Activated naive CD4-positive, alpha-beta T cell treated with anti-CD3 and anti-CD28 coated beads, Interleukin-2, amount 50 U/mL, for 24 hours (primary cell): Measurements from ENCODE around the gene CFAP97.
A peak's percentile ranks its signal among the peaks of the same experiment; 100 is the strongest.
"Not testable (repeated sequence)": the region's sequence is repeated elsewhere in the genome, so short reads cannot be mapped to it uniquely, and the experiment has no call there.

Source experiments
- H3K27ac Mint-ChIP-seq: one replicate; pipeline ENCODE4 v1.8.0; 2021; ENCODE audit warnings: mild to moderate bottlenecking, mixed read lengths
- H3K27me3 Mint-ChIP-seq: one replicate; pipeline ENCODE4 v1.8.0; 2021; ENCODE audit warnings: mixed read lengths
- H3K36me3 Mint-ChIP-seq: one replicate; pipeline ENCODE4 v1.8.0; 2021; ENCODE audit warnings: mixed read lengths
- H3K4me1 Mint-ChIP-seq: one replicate; pipeline ENCODE4 v1.8.0; 2021; ENCODE audit warnings: mixed read lengths
- H3K4me3 Mint-ChIP-seq: one replicate; pipeline ENCODE4 v1.8.0; 2021; ENCODE audit warnings: mild to moderate bottlenecking, mixed read lengths
- H3K9me3 Mint-ChIP-seq: one replicate; pipeline ENCODE4 v1.8.0; 2021; ENCODE audit warnings: mixed read lengths

The CFAP97 gene

DNA sequence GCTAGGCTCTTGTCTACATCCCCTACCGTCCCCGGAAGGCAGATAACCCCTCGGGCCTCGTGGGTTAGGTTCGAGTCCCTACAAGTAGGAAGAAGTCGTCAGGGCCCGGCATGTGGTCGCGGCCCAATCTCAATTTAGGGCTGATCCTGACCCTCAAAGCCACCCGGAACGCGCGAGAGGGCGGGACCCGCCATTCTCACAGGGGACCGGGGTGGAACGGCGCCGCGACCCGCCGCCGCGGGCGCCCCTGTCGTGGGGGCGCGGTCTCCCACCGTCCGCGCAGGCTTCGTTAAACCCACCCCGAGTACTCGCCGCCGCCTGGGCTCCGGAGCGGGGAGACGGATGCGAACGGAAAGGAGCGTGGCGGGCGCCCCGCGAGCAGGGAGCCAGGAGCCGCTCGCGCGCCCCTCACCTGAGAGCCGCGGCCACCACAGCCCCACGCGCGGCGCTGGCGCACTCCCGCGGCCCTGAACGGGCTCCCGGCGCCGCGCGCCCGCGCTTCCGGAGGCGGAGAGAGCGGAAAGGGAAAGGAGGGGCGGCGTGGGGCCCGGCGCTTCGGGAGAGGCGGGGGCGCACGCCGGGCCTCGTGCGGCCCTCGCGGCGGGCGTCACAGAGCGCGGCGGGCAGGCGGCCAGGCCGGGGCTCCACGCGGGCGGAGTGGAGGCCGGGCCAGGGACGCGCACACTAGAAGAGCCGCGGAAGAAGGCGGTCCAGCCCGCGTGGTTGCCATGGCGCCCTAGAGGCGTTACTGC lies at the start of gene CFAP97:
CFAP97 (minus strand) TSS at position 515 of the 752 bp plus-strand sequence. CDS start 12,804 bp downstream, outside the sequence.
- H3K27me3 Mint-ChIP-seq: no peaks in the 10 kb centered on the region
- H3K4me3 Mint-ChIP-seq: peak within 1 kb of the TSS; percentile 97
- peaks cover 43% of the 10 kb centered on the region for H3K4me1 Mint-ChIP-seq
- H3K9me3 Mint-ChIP-seq: no peaks in the 10 kb centered on the region
- peak within 1 kb of the TSS; percentile 100 for H3K27ac Mint-ChIP-seq
- H3K36me3 Mint-ChIP-seq: no peaks in the 10 kb centered on the region

DNA sequence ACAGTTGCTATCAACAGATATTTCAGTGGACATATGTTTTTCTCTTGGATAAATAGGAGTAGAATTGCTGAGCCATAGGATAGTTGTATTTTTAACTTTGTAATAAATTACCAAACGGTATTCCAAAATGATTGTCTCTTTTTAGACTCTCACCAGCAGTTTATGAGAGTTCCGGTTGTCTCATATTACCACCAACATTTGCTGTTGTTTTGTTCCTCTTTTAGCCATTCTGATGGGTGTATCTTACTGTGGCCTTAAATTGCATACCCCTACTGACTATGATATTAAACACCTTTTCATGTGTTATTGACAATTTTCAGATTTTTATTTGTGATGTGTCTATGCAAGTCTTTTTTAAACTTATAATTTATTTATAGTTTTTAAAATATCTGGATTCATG lies 45.3 kb upstream of the CFAP97 start:
- peaks cover 14% of the 10 kb centered on the region for H3K36me3 Mint-ChIP-seq
- no peaks in the 10 kb centered on the region for H3K27me3 Mint-ChIP-seq
- H3K9me3 Mint-ChIP-seq: no peaks in the 10 kb centered on the region
- no peak overlapping the region for H3K4me3 Mint-ChIP-seq
- H3K4me1 Mint-ChIP-seq: peaks cover 48% of the 10 kb centered on the region
- H3K27ac Mint-ChIP-seq: no peak overlapping the region

DNA sequence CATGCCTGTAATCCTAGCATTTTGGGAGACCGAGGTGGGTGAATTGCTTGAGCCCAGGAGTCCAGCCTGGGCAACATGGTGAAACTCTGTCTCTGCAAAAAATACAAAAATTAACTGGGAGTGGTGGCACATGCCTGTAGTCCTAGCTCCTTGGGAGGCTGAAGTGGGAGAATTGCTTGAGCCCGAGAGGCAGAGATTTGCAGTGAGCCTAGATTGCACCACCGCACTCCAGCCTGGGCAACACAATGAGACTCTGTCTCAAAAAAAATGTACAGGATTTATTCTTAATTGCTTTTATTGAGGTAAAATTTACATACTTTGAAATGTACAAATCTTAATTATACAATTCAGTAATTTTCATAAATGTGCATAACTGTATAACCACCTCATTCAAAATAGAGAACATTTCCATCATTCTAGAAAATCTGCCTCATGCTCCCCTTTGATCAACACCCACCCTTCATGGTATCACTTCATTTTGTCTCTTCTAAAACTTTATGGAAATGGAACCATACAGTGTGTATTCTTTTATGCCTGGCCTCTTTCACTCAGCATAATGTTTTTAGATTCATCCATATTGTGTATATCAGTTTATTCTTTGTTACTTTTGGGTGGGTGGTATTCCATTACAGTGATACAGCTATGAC lies 44.7 kb upstream of the CFAP97 start:
- no peak overlapping the region for H3K27ac Mint-ChIP-seq
- peaks cover 44% of the 10 kb centered on the region for H3K4me1 Mint-ChIP-seq
- H3K9me3 Mint-ChIP-seq: no peaks in the 10 kb centered on the region
- H3K36me3 Mint-ChIP-seq: peaks cover 14% of the 10 kb centered on the region
- no peaks in the 10 kb centered on the region for H3K27me3 Mint-ChIP-seq
- H3K4me3 Mint-ChIP-seq: no peak overlapping the region

- no peaks in the 10 kb centered on the region for H3K27me3 Mint-ChIP-seq
- no peaks in the 10 kb centered on the region for H3K9me3 Mint-ChIP-seq
- H3K36me3 Mint-ChIP-seq: peaks cover 14% of the 10 kb centered on the region
- H3K27ac Mint-ChIP-seq: peak overlapping the region; percentile 93
- H3K4me3 Mint-ChIP-seq: peak overlapping the region; percentile 34
- H3K4me1 Mint-ChIP-seq: peaks cover 46% of the 10 kb centered on the region
Measured at GRCh38 chr4:185247151-185247550, 43.4 kb upstream of the CFAP97 start.

DNA sequence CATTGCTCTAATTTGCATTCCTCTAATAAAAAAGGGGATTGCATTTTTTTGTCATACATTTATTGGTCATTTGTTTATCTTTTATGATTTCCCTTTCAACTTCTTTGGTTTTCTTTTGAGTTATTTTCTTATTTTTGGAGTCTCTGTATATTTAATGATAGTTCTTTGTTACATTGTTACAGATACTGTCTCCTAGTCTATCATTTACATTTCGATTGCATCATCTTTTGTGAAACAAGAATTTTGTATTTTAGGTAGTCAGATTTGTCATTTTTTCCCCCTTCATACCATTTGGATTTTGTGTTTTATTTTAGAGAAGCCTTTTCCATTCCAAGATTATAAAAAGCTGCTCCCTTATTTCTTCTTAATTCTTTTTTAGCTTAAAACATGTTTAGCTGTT lies 42.7 kb upstream of the CFAP97 start:
- Mint-ChIP-seq H3K4me3 (peak overlapping the region; percentile 34), H3K27ac (peak overlapping the region; percentile 93), H3K4me1 (peaks cover 40% of the 10 kb centered on the region)

DNA sequence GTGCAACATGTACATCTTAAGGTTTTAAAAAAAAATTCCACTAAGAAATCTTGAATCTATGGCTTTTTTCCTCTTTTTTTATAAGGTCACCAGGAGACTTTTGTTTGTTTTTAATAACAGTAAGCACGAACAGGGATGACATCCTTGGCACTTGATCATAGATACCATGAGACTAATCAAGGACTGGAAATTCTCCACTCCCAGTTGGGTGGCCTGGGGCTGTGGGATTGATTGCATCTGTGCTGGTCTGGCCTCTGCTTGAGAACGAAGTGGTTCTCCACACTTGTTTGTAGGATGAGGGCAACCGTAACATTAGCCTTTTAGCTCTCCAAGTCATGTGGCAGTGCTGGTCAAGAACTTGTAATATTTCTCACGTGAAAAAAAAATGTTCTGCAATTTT lies 41.0 kb upstream of the CFAP97 start:
- Mint-ChIP-seq H3K27me3 (no peaks in the 10 kb centered on the region), H3K4me3 (no peak overlapping the region), H3K9me3 (no peaks in the 10 kb centered on the region), H3K27ac (no peak overlapping the region), H3K4me1 (peaks cover 30% of the 10 kb centered on the region), H3K36me3 (peaks cover 13% of the 10 kb centered on the region)

More for the DNA sequence above, 42.7 kb upstream of the CFAP97 start:
- Mint-ChIP-seq H3K27me3 (no peaks in the 10 kb centered on the region), H3K9me3 (no peaks in the 10 kb centered on the region), H3K36me3 (peaks cover 17% of the 10 kb centered on the region)

- peaks cover 9% of the 10 kb centered on the region for H3K36me3 Mint-ChIP-seq
- H3K27ac Mint-ChIP-seq: no peak overlapping the region
- H3K4me3 Mint-ChIP-seq: no peak overlapping the region
- no peaks in the 10 kb centered on the region for H3K9me3 Mint-ChIP-seq
- no peaks in the 10 kb centered on the region for H3K27me3 Mint-ChIP-seq
- H3K4me1 Mint-ChIP-seq: peaks cover 30% of the 10 kb centered on the region
Measured at GRCh38 chr4:185243879-185244278, 40.1 kb upstream of the CFAP97 start.

DNA sequence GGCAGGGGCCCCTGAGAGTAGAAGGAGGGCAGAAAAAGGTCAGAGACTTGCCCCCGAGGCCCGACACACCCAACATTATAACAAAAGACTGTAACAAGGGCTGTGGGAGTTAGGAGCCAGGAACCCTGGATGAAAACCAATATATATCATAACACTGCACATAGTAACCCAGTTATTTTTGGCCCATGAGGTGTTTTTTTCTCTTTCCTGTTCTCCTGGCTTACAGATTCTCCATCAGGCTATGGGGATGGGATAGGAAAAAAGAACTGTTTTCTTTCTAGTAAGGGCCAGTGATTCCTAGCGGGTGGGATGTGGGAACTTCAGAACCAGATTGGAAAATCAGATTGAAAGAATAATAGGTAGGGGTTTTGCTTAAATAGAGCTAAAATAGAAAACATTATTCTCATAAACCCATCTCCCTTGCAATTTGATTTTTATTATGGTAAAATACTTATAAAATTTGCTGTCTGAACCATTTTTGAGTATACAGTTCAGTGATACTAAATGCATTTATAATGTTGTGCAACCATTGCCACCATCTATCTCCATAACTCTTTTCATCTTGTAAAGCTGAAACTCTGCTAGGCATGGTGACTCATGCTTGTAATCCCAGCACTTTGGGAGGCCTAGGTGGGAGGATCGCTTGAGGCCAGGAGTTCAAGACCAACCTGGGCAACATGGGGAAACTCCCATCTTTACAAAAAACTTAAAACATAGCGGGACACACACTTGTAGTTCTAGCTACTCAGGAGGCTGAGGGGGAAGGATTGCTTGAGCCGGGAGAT lies 39.1 kb upstream of the CFAP97 start:
- Mint-ChIP-seq H3K9me3 (no peaks in the 10 kb centered on the region), H3K27ac (no peak overlapping the region), H3K4me1 (peaks cover 36% of the 10 kb centered on the region), H3K36me3 (peaks cover 13% of the 10 kb centered on the region), H3K27me3 (no peaks in the 10 kb centered on the region), H3K4me3 (no peak overlapping the region)

- H3K27me3 Mint-ChIP-seq, H3K27ac Mint-ChIP-seq, H3K4me3 Mint-ChIP-seq, H3K36me3 Mint-ChIP-seq, H3K9me3 Mint-ChIP-seq: not testable (repeated sequence)
- peaks cover 18% of the 10 kb centered on the region for H3K4me1 Mint-ChIP-seq
Measured at GRCh38 chr4:185240486-185240885, 36.7 kb upstream of the CFAP97 start.

DNA sequence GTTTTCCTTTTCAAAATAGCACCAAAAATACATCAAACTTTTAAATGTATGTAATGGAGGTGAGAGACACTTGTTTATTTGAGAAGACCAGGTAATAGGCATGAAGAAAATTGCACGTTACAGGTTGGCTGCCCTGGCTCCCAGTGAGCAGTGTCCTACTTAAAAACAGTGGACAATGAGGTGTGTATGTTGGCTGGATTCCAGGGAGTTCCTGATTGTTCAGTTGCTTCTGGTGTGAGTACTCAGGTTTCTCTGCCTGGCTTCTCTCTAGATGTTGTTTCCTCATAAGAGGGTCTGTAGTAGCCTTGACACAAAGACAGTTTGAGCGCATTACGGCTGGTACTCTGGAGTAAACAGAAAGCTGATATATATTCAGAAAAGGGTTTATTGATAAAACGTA lies 35.0 kb upstream of the CFAP97 start:
- Mint-ChIP-seq H3K4me1 (peaks cover 18% of the 10 kb centered on the region), H3K36me3 (peaks cover 7% of the 10 kb centered on the region), H3K9me3 (no peaks in the 10 kb centered on the region), H3K27me3 (no peaks in the 10 kb centered on the region), H3K4me3 (no peak overlapping the region), H3K27ac (peak overlapping the region; percentile 52)

DNA sequence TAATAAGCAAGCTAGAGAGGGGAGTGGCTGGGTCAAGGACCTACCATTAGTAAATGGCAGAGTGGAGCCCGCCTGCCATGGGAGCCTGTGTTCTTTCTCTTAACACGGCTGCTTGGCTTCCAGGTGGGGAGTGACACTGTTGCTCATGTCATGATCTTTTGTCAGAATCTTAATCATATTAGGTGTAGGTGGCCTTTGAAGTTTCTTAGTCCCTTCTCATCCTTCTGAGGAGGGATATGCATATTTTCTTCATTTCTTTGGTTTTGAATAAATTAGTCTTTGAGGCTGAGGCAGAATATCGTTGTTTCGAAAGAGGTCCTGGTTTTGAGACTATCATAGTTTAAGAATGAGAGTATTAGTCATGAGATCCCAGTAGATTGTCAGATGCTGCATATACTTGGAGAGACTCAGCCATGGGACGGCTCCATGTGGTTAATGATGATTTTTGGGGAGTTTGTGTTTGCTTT lies 34.4 kb upstream of the CFAP97 start:
- H3K4me3 Mint-ChIP-seq: peak overlapping the region; percentile 51
- no peaks in the 10 kb centered on the region for H3K9me3 Mint-ChIP-seq
- peaks cover 7% of the 10 kb centered on the region for H3K36me3 Mint-ChIP-seq
- H3K27me3 Mint-ChIP-seq: no peaks in the 10 kb centered on the region
- peak overlapping the region; percentile 81 for H3K27ac Mint-ChIP-seq
- H3K4me1 Mint-ChIP-seq: peaks cover 13% of the 10 kb centered on the region

DNA sequence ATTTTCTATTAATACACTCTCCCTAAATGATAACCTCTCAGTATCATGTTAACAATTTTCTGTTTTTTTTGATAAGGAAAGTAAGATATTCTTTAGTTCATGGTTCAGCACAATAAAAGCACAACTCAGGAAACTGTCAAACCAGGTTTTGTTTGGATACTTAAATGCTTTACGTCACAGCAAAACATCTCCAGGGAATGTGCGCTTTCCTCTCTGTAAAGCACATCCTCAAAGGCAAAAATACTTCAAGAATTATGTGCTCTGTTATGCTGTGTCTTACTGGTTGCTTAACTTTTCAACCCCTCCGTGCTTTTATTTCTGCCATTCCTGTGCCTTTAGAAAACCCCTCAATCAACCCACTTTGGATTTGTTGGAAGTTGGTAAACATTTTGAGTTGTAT lies 33.4 kb upstream of the CFAP97 start:
- Mint-ChIP-seq H3K36me3 (peaks cover 7% of the 10 kb centered on the region), H3K9me3 (no peaks in the 10 kb centered on the region), H3K27me3 (no peaks in the 10 kb centered on the region), H3K4me3 (no peak overlapping the region), H3K4me1 (peaks cover 12% of the 10 kb centered on the region), H3K27ac (no peak overlapping the region)

- Mint-ChIP-seq H3K9me3 (no peaks in the 10 kb centered on the region), H3K4me1 (peaks cover 18% of the 10 kb centered on the region), H3K36me3 (peaks cover 4% of the 10 kb centered on the region), H3K27me3 (no peaks in the 10 kb centered on the region), H3K4me3 (no peak overlapping the region), H3K27ac (no peak overlapping the region)
Measured at GRCh38 chr4:185235843-185236503, 32.2 kb upstream of the CFAP97 start.

- H3K36me3 Mint-ChIP-seq: peaks cover 4% of the 10 kb centered on the region
- H3K27ac Mint-ChIP-seq: no peak overlapping the region
- no peak overlapping the region for H3K4me3 Mint-ChIP-seq
- no peaks in the 10 kb centered on the region for H3K9me3 Mint-ChIP-seq
- H3K4me1 Mint-ChIP-seq: peaks cover 18% of the 10 kb centered on the region
- H3K27me3 Mint-ChIP-seq: no peaks in the 10 kb centered on the region
Measured at GRCh38 chr4:185235119-185235842, 31.5 kb upstream of the CFAP97 start.

DNA sequence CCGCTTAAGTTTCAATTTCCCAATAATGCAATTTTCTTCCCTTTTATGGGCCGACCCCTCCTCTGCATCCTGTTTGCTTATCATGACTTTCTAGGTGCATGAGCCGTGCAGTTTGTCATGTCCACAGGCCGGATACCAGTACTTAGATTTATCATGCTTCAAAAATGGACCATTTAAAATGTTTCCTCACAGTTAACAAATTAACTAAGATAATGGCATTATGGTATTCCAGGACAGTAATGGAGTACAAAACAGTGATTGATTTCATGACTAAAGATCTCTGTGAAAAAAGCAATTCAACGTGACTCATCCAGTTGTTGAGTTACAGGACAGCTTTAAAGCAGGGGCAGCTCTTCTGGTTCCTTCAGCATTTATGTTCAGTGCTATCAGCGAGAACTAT lies 28.6 kb upstream of the CFAP97 start:
- H3K4me3 Mint-ChIP-seq: no peak overlapping the region
- H3K9me3 Mint-ChIP-seq: no peaks in the 10 kb centered on the region
- H3K36me3 Mint-ChIP-seq: no peaks in the 10 kb centered on the region
- no peak overlapping the region for H3K27ac Mint-ChIP-seq
- H3K4me1 Mint-ChIP-seq: peaks cover 11% of the 10 kb centered on the region
- H3K27me3 Mint-ChIP-seq: no peaks in the 10 kb centered on the region
